Forelimb muscle (tissue), 1 donor: ENCODE measurements around the gene GANC. TPM values are rescaled to one million over a fixed set of nuclear protein-coding genes. Genes with fewer than 3 reads are reported as not detected.

Experiments
- DNase-seq: peaks from one replicate; pipeline ENCODE4 v3.0.0-alpha.2; 2013; ENCODE audit warnings: low read depth
- polyA plus RNA-seq: library from polyadenylated mRNA; unstranded; fragments of 120-200 nt; gene quantifications from one replicate; pipeline ENCODE4 v1.2.1, GENCODE V29; 2013; ENCODE audit not compliant: insufficient read length

The GANC gene
- polyA plus RNA-seq, 1 donor, result 14.9 TPM

- no peak for DNase-seq
Measured at GRCh38 chr15:42375941-42376340, 102.9 kb downstream of the GANC start.

DNA sequence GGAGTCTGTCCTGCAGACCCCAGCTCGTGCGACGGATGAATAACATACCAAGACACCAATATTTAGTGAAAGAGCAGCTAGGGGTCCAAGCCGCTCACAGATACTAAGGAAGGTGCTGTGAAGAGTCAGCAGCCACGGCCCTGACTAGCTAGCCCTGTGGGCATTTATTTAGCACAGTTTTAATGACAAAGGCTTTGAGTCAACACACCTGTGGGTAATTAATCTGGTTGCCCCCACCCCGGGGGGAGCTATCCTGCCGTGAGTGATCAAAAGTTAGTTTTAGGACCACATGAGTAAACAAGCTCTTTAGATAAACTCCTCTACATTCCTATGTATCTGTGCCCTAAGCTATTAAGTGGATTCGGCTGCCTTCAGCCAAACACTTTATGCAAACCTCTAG is 105.0 kb downstream of the GANC start:
- no peak for DNase-seq

GRCh38 chr15:42384597-42384996 is 111.6 kb downstream of the GANC start:
- DNase-seq, result no peak

DNA sequence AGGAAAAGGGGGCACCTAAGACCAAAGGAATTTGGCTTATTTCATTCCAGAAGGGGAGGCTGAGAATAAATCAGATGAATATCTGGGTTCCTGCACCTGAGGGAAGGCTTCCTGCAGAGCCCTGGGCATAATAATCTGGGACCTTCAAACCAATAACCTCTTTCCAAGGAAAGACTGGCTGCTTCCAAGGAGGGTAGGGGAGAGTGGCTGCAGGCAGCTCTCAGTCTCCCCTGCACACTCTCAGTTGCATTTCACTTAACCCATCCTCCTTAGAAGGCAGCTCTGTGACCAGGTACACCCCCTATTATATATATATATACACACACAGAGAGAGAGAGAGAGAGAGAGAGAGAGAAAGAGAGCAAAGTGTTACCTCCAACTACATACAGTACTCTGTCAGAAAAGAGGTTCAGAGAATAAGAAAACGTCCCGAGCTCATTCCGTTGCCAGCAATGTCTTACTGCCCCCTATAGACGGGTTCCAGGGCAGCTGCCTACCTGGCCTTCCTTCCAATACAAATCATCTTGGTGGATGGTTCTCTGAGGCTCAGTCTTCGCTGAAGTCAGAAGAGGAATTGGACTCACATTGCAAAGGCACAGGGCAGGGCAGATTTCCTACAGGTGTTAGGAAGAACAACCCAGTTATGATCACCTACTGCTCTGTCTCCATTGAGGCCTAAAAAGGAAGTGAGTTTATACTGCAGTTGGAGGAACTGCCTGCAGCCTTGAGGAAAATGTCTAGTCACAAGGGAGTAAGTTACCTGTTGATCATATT is 112.4 kb downstream of the GANC start:
- DNase-seq, result no peak

DNA sequence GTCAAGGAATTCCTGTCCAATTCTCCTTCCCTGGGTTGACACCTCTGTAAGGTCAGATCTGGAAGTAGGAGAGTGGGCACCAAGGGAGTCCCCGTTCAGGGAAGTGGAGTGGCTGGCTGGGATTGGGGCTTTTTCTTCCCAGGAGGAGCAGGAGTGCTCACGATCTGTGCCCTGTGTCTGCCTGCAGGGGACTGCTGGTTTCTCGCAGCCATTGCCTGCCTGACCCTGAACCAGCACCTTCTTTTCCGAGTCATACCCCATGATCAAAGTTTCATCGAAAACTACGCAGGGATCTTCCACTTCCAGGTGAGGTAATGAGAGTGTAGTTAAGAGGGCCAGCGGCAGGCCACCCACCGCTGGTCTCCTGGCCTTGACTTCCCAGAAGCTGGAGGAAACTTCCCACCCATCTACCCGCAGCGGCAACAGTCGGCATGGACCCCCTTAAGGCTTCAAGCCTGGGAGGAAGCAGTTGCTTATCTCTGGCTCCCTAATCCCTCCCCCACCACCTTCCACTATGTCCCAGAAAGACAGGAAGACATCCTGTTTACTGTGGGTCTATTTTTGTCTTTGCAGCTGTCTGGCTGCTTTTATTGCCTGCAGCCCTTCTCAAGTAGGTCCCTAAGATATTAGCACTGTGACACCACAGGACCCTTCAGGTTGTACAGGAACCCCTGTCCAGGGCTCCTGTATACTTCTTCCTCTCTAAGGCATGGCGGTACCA is 113.1 kb downstream of the GANC start:
- no peak for DNase-seq

DNA sequence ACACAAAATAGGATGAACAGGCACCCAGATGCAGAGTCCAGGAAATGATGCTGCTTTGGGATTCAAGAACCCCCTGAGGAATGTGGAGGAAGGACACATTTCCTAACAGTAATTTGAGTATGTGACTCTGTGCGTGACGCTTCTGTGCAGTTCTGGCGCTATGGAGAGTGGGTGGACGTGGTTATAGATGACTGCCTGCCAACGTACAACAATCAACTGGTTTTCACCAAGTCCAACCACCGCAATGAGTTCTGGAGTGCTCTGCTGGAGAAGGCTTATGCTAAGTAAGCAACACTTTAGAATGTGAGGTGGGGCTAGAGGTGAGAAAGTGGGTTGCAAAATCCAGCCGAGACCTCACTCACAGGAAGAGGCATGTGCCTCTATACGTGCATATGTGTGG is 114.6 kb downstream of the GANC start:
- no peak for DNase-seq

DNA sequence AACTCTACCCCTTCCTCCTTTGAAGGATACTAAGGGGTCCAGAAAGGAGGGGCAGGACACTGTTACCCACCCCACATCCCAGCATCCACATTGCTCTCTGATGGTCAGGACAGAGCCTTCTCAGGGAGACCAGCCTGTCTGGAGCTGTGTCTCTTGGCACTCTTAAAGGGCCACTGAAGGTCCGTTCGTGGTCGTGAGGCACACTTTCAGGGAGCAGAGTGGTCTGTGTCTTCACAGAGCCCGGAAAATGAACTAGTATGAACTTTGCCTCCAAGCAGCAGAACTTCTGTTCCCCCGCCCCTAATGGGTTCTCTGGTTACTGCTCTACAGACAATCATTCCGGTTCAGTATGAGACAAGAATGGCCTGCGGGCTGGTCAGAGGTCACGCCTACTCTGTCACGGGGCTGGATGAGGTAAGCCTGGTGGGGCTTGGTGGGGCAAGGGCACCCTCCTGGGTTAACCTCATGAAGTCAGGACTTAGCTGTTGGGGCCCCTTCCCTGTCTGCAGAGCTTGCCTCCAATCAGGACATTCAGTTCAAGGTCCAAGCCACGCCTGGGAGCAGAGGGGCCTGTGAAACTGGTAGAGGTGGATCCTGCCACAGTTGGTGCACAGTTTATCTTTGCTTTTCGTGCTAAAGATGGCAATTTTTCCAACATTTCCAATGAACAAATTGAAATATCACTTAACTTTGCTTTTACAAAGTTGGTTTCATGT is 119.5 kb downstream of the GANC start:
- DNase-seq, result no peak

DNA sequence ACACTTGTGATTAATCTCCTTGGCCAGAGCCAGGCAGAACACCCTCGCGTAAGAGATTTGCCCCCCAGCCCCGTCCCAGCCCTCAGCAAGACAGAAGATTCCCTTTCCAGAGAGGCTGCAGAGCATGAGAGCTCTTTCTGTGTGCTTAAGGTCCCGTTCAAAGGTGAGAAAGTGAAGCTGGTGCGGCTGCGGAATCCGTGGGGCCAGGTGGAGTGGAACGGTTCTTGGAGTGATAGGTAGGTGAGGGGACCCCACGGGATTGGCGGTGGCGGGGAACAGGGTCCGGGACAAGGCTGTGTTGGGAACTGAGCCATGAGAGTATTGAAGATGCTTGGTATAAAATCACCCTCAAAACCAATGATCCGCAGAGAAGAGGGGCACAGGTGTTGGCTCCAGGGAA is 121.1 kb downstream of the GANC start:
- DNase-seq, result no peak

DNA sequence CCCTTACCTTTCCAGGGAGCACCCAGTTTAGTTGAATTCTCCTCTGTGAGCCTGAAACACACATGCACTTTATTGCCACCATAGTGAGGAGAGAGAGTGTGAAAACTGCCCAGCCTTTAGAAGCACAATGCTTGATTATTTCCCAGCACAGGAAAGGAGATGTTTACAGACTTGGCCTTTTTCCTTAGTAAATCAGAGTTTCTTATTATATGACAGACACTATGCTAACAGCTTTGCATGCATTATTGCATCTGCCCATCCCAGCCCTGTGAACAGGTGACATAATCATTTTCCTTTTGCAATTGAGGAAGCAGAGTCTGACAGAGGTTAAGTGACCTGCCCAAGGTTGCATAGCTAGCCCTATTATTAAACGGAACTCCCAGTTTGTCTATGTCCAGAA is 122.8 kb downstream of the GANC start:
- no peak for DNase-seq

- DNase-seq, result no peak
Measured at GRCh38 chr15:42401544-42402454, 128.8 kb downstream of the GANC start.

DNA sequence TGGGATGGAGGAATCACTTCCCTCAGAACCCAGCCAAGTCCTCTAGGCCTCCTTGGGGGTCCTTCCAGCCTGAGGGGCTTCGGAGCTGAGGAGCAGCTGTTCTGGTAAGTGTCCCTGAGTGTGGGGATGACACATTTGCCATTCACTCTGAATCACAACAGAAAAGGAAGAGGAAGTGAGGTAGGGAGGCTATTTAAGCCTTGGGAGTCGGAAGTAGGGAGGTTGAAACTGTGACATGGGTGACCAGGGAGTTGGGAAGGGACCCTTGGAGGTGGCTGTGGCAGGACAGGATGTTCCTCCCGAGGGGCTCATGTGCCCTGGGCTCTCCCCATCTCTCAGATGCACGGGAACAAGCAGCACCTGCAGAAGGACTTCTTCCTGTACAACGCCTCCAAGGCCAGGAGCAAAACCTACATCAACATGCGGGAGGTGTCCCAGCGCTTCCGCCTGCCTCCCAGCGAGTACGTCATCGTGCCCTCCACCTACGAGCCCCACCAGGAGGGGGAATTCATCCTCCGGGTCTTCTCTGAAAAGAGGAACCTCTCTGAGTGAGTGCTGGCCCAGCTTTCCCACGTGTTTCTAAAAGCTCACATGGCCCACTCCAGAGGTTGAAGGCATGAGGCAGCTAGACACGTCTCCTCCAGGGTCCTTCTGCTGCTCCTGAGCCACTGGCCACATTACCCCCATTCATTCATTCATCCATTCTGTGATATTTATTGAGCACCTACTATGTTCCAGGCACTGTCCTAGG is 129.6 kb downstream of the GANC start:
- no peak for DNase-seq

- DNase-seq, result no peak
Measured at GRCh38 chr15:42403389-42403788, 130.4 kb downstream of the GANC start.

DNA sequence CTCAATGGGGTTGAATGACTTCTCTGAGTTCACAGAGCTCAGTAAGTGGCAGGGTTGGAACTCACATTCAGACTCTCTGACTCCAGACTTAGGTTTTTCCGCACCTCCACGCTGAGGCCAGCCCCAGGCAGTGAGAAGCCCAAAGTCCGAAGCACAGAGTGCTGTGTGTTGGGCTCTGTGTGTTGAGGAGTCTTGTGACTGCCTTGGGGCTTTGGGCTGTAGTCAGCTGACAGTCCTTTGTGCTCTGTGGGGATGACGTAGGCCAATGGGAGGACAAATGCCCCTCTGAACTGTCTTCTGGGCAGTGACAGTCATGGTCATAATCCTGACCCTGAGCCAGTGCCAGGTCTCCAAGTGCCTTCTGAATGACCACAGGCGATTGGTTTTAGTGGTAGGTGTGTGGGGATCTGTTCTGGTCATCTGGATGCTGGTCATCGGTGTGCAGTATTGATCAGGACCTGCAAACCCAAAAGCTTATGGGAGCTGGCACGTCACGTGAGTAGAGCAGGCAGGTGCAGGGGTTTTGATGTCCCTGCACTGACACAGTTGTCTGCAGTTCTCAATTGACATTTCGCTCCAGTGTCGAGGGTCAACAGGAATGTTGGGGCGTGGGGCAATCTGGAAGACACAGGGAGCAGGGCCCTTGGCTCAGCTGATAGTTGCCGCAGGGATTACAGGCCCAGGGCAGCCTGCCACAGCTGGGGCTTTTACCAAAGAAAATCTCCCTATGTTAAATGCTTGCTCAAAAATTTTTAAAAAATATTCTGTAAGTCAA is 131.6 kb downstream of the GANC start:
- DNase-seq, result no peak

DNA sequence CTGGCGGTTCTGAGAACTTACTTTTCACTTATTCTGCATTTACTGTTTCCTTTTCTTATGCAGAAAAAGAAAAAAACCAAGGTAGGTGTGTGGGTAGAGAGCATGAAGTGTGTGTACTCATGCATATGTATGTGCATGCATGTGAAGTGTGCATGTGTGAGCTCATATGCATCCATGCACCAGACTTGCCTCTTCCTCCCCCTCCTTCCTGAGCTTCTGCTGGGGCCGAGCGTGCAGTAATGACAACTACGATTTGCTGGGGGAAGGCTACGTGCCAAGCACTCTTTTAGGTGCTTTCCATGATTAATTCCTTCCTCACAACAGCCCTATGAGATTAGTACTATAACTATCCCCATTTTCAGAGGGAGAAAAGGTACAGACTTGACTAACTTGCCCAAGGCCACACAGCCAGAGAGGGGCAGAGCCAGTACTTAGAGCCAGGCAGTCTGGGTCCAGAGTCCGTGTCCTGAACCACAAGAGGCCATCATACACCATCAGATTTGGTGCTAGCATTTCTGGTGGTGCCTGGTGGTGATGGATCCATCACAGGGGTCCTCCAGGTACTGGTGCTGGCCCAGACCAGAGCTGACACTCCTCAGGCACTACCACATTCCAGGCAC is 133.0 kb downstream of the GANC start:
- no peak for DNase-seq

Other genes with a start within 250 kb of the GANC start
- 0.14 TPM for gene PLA2G4D, start 178.6 kb upstream of the GANC start, polyA plus RNA-seq
- not detected for gene PLA2G4F, start 116.6 kb upstream of the GANC start, polyA plus RNA-seq
- 46.7 TPM for gene VPS39, start 64.9 kb upstream of the GANC start, polyA plus RNA-seq
- gene TMEM87A, start 232 bp downstream of the GANC start, polyA plus RNA-seq, result 38.0 TPM
- 495 TPM for gene CAPN3, start 86.3 kb downstream of the GANC start, polyA plus RNA-seq
- gene ZNF106, start 217.9 kb downstream of the GANC start, polyA plus RNA-seq, result 239 TPM
- gene SNAP23, start 222.4 kb downstream of the GANC start, polyA plus RNA-seq, result 57.2 TPM